Stimulated activated CD4-positive, alpha-beta T cell treated with anti-CD3 and anti-CD28 coated beads, Interleukin-1b, Interleukin-23, amount 100 ng/mL, for 1 hour (primary cell): ENCODE measurements around the gene SARM1.

Experiments
- DNase-seq, 2 donors: peaks; one replicate each; pipeline ENCODE4 v3.0.0-alpha.2; 2020; ENCODE audit warnings: low read depth in 2 of 2

SARM1 gene

GRCh38 chr17:28395968-28396367, 24.5 kb downstream of the SARM1 start:
- DNase-seq: no peak

- no peak for DNase-seq
These were observed 25.2 kb downstream of the SARM1 start for GRCh38 chr17:28396635-28397239.

- DNase-seq: no peak
These were observed 25.8 kb downstream of the SARM1 start for GRCh38 chr17:28397275-28397674.

GRCh38 chr17:28397687-28398279, 26.3 kb downstream of the SARM1 start:
- DNase-seq: no peak

GRCh38 chr17:28398280-28398981, 26.9 kb downstream of the SARM1 start:
- DNase-seq: no peak

- no peak for DNase-seq
These were observed 28.3 kb downstream of the SARM1 start for GRCh38 chr17:28399808-28400207.

- no peak for DNase-seq
These were observed 30.7 kb downstream of the SARM1 start for GRCh38 chr17:28402224-28402630.

GRCh38 chr17:28402844-28403243, 31.4 kb downstream of the SARM1 start:
- no peak for DNase-seq

- DNase-seq: no peak
These were observed 32.5 kb downstream of the SARM1 start for GRCh38 chr17:28404007-28404406.

- no peak for DNase-seq
These were observed 32.9 kb downstream of the SARM1 start for GRCh38 chr17:28404461-28404811.

GRCh38 chr17:28404812-28405570, 33.5 kb downstream of the SARM1 start:
- no peak for DNase-seq

- DNase-seq: peak in 1 of 2 donors; percentile 45
These were observed 34.4 kb downstream of the SARM1 start, which contains the start of gene SLC46A1 for GRCh38 chr17:28405632-28406472. TSS of gene SLC46A1 (minus strand) at chr17:28406212. CDS start at chr17:28406114, 98 bp downstream.

GRCh38 chr17:28406473-28406814, 35.0 kb downstream of the SARM1 start:
- no peak for DNase-seq

- DNase-seq: no peak
These were observed 35.9 kb downstream of the SARM1 start for GRCh38 chr17:28407130-28407973.

GRCh38 chr17:28407974-28408306, 36.4 kb downstream of the SARM1 start:
- no peak for DNase-seq

GRCh38 chr17:28412099-28412498, 40.6 kb downstream of the SARM1 start:
- no peak for DNase-seq

GRCh38 chr17:28413804-28414203, 42.3 kb downstream of the SARM1 start:
- no peak for DNase-seq

- DNase-seq: no peak
These were observed 44.4 kb downstream of the SARM1 start for GRCh38 chr17:28415886-28416285.

GRCh38 chr17:28416703-28417311, 45.3 kb downstream of the SARM1 start:
- DNase-seq: peak; percentile 9 to 12

- DNase-seq: no peak
These were observed 50.4 kb downstream of the SARM1 start for GRCh38 chr17:28421787-28422305.
